GM12878 (cell line): ENCODE results near the gene BGLAP. TPM values are rescaled to one million over a fixed set of nuclear protein-coding genes. Genes with fewer than 3 reads are reported as not detected.

Experiments
- BCL3 ChIP-seq: IDR thresholded peaks from 2 replicates; pipeline ENCODE4 v1.6.1; 2011; ENCODE audit warnings: borderline replicate concordance, low read depth, mild to moderate bottlenecking, moderate library complexity, low read length; ENCODE audit not compliant: insufficient read depth, poor library complexity, severe bottlenecking
- BMI1 ChIP-seq: fragments of 450-650 bp; IDR thresholded peaks from 2 replicates; pipeline ENCODE4 v1.6.1; 2016; ENCODE audit warnings: mild to moderate bottlenecking, moderate library complexity, borderline replicate concordance
- CEBPB ChIP-seq, 2 experiments: fragments of 150-350 bp in 1 of 2; IDR thresholded peaks; 2 replicates each; pipeline ENCODE4 v1.6.1; 2012 to 2014; ENCODE audit warnings: low read depth in 2 of 2, low read length in 2 of 2, borderline replicate concordance in 1 of 2, inconsistent platforms in 1 of 2
- CREB1 ChIP-seq: IDR thresholded peaks from 2 replicates; pipeline ENCODE4 v1.6.1; 2012; ENCODE audit warnings: low read depth, mild to moderate bottlenecking, inconsistent platforms
- CREM ChIP-seq: IDR thresholded peaks from 2 replicates; pipeline ENCODE4 v1.6.1; 2014; ENCODE audit warnings: antibody characterized with exemption, low read depth
- CTCF ChIP-seq, 3 experiments: IDR thresholded peaks in 2 of 3; conservative IDR thresholded peaks in 1 of 3; 2 replicates each; pipeline ENCODE4 v1.5.1; 2011; ENCODE audit warnings: low read depth in 3 of 3, low read length in 3 of 3, mild to moderate bottlenecking in 3 of 3, control low read depth in 2 of 3, moderate library complexity in 2 of 3, inconsistent platforms in 1 of 3, mixed read lengths in 1 of 3; ENCODE audit not compliant: control insufficient read depth in 2 of 3, insufficient read depth in 1 of 3; ENCODE audit errors: extremely low read depth in 1 of 3
- E4F1 ChIP-seq: fragments of 450-650 bp; IDR thresholded peaks from 2 replicates; pipeline ENCODE4 v1.6.1; 2018; ENCODE audit warnings: borderline replicate concordance, mild to moderate bottlenecking; ENCODE audit not compliant: partially characterized antibody
- FOXM1 ChIP-seq: IDR thresholded peaks from 2 replicates; pipeline ENCODE4 v1.6.1; 2012; ENCODE audit warnings: low read depth, mild to moderate bottlenecking, inconsistent platforms, low read length, moderate library complexity
- HCFC1 ChIP-seq: fragments of 150-350 bp; IDR thresholded peaks from 2 replicates; pipeline ENCODE4 v1.6.1; 2014; ENCODE audit warnings: low read length
- KAT2A ChIP-seq: conservative IDR thresholded peaks from 2 replicates; pipeline ENCODE4 v1.6.1; 2011; ENCODE audit warnings: low read depth, low read length; ENCODE audit not compliant: control insufficient read depth
- POU2F2 ChIP-seq: IDR thresholded peaks from 3 replicates; pipeline ENCODE4 v1.6.1; 2011; ENCODE audit warnings: low read depth, mild to moderate bottlenecking, low read length, borderline replicate concordance
- RB1 ChIP-seq: fragments of 450-650 bp; formaldehyde crosslinking; IDR thresholded peaks from 2 replicates; pipeline ENCODE4 v1.6.1; 2017; ENCODE audit warnings: mild to moderate bottlenecking, borderline replicate concordance
- SIN3A ChIP-seq: IDR thresholded peaks from 2 replicates; pipeline ENCODE4 v1.6.1; 2012; ENCODE audit warnings: low read depth, low read length, improper control_type of control experiment
- SMAD5 ChIP-seq: IDR thresholded peaks from 2 replicates; pipeline ENCODE4 v1.6.1; 2016; ENCODE audit warnings: antibody characterized with exemption, low read depth
- ZBTB4 ChIP-seq: fragments of 450-650 bp; formaldehyde crosslinking; IDR thresholded peaks from 2 replicates; pipeline ENCODE4 v1.4.0; 2022; ENCODE audit warnings: mild to moderate bottlenecking, moderate library complexity
- polyA plus RNA-seq, 11 experiments: library from polyadenylated mRNA; depleted of rRNA in 4 of 11; unstranded in 6 of 11; stranded (reverse) in 5 of 11; fragments of >200 nt; fragmentation: Nextera tagmentation in 4 of 11; fragmentation: Illumina TruSeq in 1 of 11; extraction: Ambion mirVana in 4 of 11; extraction: Trizol in 1 of 11; gene quantifications; 1 replicate in 1 of 11; 2 replicates in 10 of 11; pipeline versions ENCODE4 v1.2.1 to v1.2.3, GENCODE V29; 2011 to 2016; ENCODE audit warnings: inconsistent platforms in 2 of 11, missing spikeins in 2 of 11, low read depth in 1 of 11
- total RNA-seq, 4 experiments: library from RNA; depleted of rRNA in 3 of 4; stranded (reverse); fragments of >200 nt in 3 of 4; fragmentation: Illumina TruSeq in 1 of 4; extraction: Trizol in 1 of 4; gene quantifications; 2 replicates each; pipeline versions ENCODE4 v1.2.1 to v1.2.3, GENCODE V29; 2013 to 2021
- TF ChIP-seq, protein P1 (sequence below): IDR thresholded peaks from 2 replicates; pipeline ENCODE4 v1.6.1; 2012; ENCODE audit warnings: low read depth, low read length, improper control_type of control experiment

BGLAP gene
- total and polyA plus RNA-seq, 10 of the 15 experiments (the other 5 are each of a cell fraction or from before 2014, with no cell fraction given), result 0.20 to 1.8 (median 0.40) TPM; not detected in 3

GRCh38 chr1:156193488-156194299, 48.3 kb upstream of the BGLAP start, which contains the start of gene SLC25A44 (continued):
- TF ChIP-seq CTCF (IDR thresholded peaks at IDR 0.05 in 2 of 3, conservative IDR thresholded peaks at IDR 0.05 in 1 of 3; ENCODE audit: control insufficient read depth in 2 of 3, extremely low read depth in 1 of 3, insufficient read depth in 1 of 3, low read depth in 3 of 3, low read length in 3 of 3) (peak; percentile 35 to 48 (median 45); a peak in 5 of 6 replicates), SIN3A (peak; percentile 81; the same call in 1 of the 2 replicates), CREM (peak; percentile 78; the same call in 1 of the 2 replicates), SMAD5 (peak; percentile 35; the same call in 1 of the 2 replicates), FOXM1 (no peak), CEBPB (IDR thresholded peaks at IDR 0.05; ENCODE audit: borderline replicate concordance in 1 of 2, low read depth in 2 of 2, low read length in 2 of 2) (no peak), POU2F2 (no peak; the same call in 2 of the 3 replicates), BCL3 (no peak), CREB1 (peak; percentile 86), RB1 (peak; percentile 65; the same call in 1 of the 2 replicates), E4F1 (peak; percentile 50), ZBTB4 (CRISPR knock-in tag) (no peak), BMI1 (no peak), KAT2A (no peak), HCFC1 (peak; percentile 84)
- TF ChIP-seq, protein P1, sequence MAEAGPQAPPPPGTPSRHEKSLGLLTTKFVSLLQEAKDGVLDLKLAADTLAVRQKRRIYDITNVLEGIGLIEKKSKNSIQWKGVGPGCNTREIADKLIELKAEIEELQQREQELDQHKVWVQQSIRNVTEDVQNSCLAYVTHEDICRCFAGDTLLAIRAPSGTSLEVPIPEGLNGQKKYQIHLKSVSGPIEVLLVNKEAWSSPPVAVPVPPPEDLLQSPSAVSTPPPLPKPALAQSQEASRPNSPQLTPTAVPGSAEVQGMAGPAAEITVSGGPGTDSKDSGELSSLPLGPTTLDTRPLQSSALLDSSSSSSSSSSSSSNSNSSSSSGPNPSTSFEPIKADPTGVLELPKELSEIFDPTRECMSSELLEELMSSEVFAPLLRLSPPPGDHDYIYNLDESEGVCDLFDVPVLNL, result no peak
